H9 (cell line): Measurements from ENCODE around the gene PTPN2. TPM values are rescaled to one million over a fixed set of nuclear protein-coding genes. Genes with fewer than 3 reads are reported as not detected.

Source experiments
- DNase-seq: peaks from one replicate; pipeline ENCODE4 v3.0.0-alpha.2; 2017
- H2AFZ ChIP-seq: one replicate; pipeline ENCODE4 v1.6.1; 2013; ENCODE audit warnings: mild to moderate bottlenecking, low read length, control low read depth, moderate library complexity
- H2AK5ac ChIP-seq: 2 replicates; pipeline ENCODE4 v1.6.1; 2013; ENCODE audit warnings: low read length, control low read depth, mixed read lengths; ENCODE audit not compliant: insufficient read length
- H2BK120ac ChIP-seq: one replicate; pipeline ENCODE4 v1.6.1; 2013; ENCODE audit warnings: low read depth, mild to moderate bottlenecking, low read length, control low read depth, inconsistent platforms; ENCODE audit not compliant: poor library complexity, severe bottlenecking
- H2BK12ac ChIP-seq: 2 replicates; pipeline ENCODE4 v1.6.1; 2013; ENCODE audit warnings: low read length, control low read depth, mixed read lengths, low read depth; ENCODE audit not compliant: insufficient read length
- H2BK15ac ChIP-seq: 2 replicates; pipeline ENCODE4 v1.6.1; 2013; ENCODE audit warnings: low read depth, low read length, control low read depth
- H2BK20ac ChIP-seq: one replicate; pipeline ENCODE4 v1.6.1; 2013; ENCODE audit warnings: low read depth, mild to moderate bottlenecking, low read length, control low read depth, inconsistent platforms; ENCODE audit not compliant: poor library complexity, severe bottlenecking
- H2BK5ac ChIP-seq: 2 replicates; pipeline ENCODE4 v1.6.1; 2013; ENCODE audit warnings: low read length, control low read depth, mixed read lengths; ENCODE audit not compliant: insufficient read length
- H3K14ac ChIP-seq: 2 replicates; pipeline ENCODE4 v1.6.1; 2013; ENCODE audit warnings: low read length, control low read depth; ENCODE audit not compliant: insufficient read depth
- H3K18ac ChIP-seq: 2 replicates; pipeline ENCODE4 v1.6.1; 2013; ENCODE audit warnings: low read depth, mild to moderate bottlenecking, mixed read lengths, low read length, control low read depth; ENCODE audit not compliant: insufficient read length
- H3K23ac ChIP-seq: 2 replicates; pipeline ENCODE4 v1.6.1; 2013; ENCODE audit warnings: low read length, control low read depth, mixed read lengths, low read depth; ENCODE audit not compliant: insufficient read length
- H3K23me2 ChIP-seq: 2 replicates; pipeline ENCODE4 v1.6.1; 2013; ENCODE audit warnings: low read depth, mild to moderate bottlenecking, mixed read lengths, low read length, control low read depth; ENCODE audit not compliant: insufficient read length, poor library complexity, severe bottlenecking
- H3K27ac ChIP-seq: 2 replicates; pipeline ENCODE4 v1.5.1; 2013; ENCODE audit warnings: low read length, control low read depth, mixed read lengths, low read depth; ENCODE audit not compliant: insufficient read length
- H3K27me3 ChIP-seq: 2 replicates; pipeline ENCODE4 v1.6.1; 2013; ENCODE audit warnings: low read length, control low read depth, inconsistent platforms; ENCODE audit not compliant: insufficient read depth
- H3K4ac ChIP-seq: 2 replicates; pipeline ENCODE4 v1.6.1; 2013; ENCODE audit warnings: low read depth, mild to moderate bottlenecking, control low read depth, inconsistent platforms, low read length, moderate library complexity
- H3K4me1 ChIP-seq: 2 replicates; pipeline ENCODE4 v1.6.1; 2013; ENCODE audit warnings: low read length, control low read depth, inconsistent platforms; ENCODE audit not compliant: insufficient read depth
- H3K4me2 ChIP-seq: 2 replicates; pipeline ENCODE4 v1.6.1; 2013; ENCODE audit warnings: low read length, control low read depth, mixed read lengths; ENCODE audit not compliant: insufficient read length, insufficient read depth
- H3K56ac ChIP-seq: 2 replicates; pipeline ENCODE4 v1.6.1; 2013; ENCODE audit warnings: low read depth, mild to moderate bottlenecking, mixed read lengths, low read length, control low read depth; ENCODE audit not compliant: insufficient read length
- H3K79me1 ChIP-seq: 2 replicates; pipeline ENCODE4 v1.6.1; 2013; ENCODE audit warnings: low read depth, mild to moderate bottlenecking, moderate library complexity, low read length, control low read depth, inconsistent platforms; ENCODE audit not compliant: insufficient read depth, poor library complexity, severe bottlenecking
- H3K79me2 ChIP-seq: 2 replicates; pipeline ENCODE4 v1.6.1; 2013; ENCODE audit warnings: low read length, control low read depth, inconsistent platforms; ENCODE audit not compliant: insufficient read depth
- H3K9ac ChIP-seq: 2 replicates; pipeline ENCODE4 v1.6.1; 2013; ENCODE audit warnings: low read length, control low read depth, mixed read lengths; ENCODE audit not compliant: insufficient read length; ENCODE audit errors: extremely low read depth
- H3K9me3 ChIP-seq: one replicate; pipeline ENCODE4 v1.6.1; 2013; ENCODE audit warnings: low read depth, low read length, inconsistent platforms; ENCODE audit not compliant: control insufficient read depth
- H3T11ph ChIP-seq: one replicate; pipeline ENCODE4 v1.6.1; 2013; ENCODE audit warnings: mild to moderate bottlenecking, low read length, control low read depth, inconsistent platforms
- H4K20me1 ChIP-seq: one replicate; pipeline ENCODE4 v1.6.1; 2013; ENCODE audit not compliant: control insufficient read depth, insufficient read length, insufficient read depth
- H4K5ac ChIP-seq: 2 replicates; pipeline ENCODE4 v1.6.1; 2013; ENCODE audit warnings: low read depth, mild to moderate bottlenecking, mixed read lengths, low read length, control low read depth; ENCODE audit not compliant: insufficient read length
- H4K8ac ChIP-seq: replicated peaks from 2 replicates; pipeline ENCODE4 v1.6.1; 2013; ENCODE audit warnings: low read length, control low read depth, mixed read lengths, low read depth; ENCODE audit not compliant: insufficient read length
- H4K91ac ChIP-seq: 2 replicates; pipeline ENCODE4 v1.6.1; 2013; ENCODE audit warnings: low read depth, mild to moderate bottlenecking, moderate library complexity, mixed read lengths, low read length, control low read depth; ENCODE audit not compliant: insufficient read length
- H3K27ac Mint-ChIP-seq, 3 experiments: 2 replicates in 2 of 3; 3 replicates in 1 of 3; pipeline ENCODE4 v1.8.0; 2020 to 2021; ENCODE audit warnings: mixed read lengths in 3 of 3, mild to moderate bottlenecking in 1 of 3, moderate library complexity in 1 of 3
- H3K27me3 Mint-ChIP-seq: 2 replicates; pipeline ENCODE4 v1.8.0; 2021; ENCODE audit warnings: low read depth, mild to moderate bottlenecking, moderate library complexity, mixed read lengths
- H3K36me3 Mint-ChIP-seq, 3 experiments: 2 replicates in 2 of 3; 3 replicates in 1 of 3; pipeline ENCODE4 v1.8.0; 2020 to 2021; ENCODE audit warnings: low read depth in 3 of 3, mixed read lengths in 3 of 3; ENCODE audit not compliant: insufficient read depth in 1 of 3
- H3K4me1 Mint-ChIP-seq, 2 experiments: 2 replicates each; pipeline ENCODE4 v1.8.0; 2020; ENCODE audit warnings: mixed read lengths in 2 of 2
- H3K4me3 Mint-ChIP-seq, 2 experiments: 2 replicates in 1 of 2; 3 replicates in 1 of 2; pipeline ENCODE4 v1.8.0; 2020 to 2021; ENCODE audit warnings: mild to moderate bottlenecking in 2 of 2, mixed read lengths in 2 of 2, moderate library complexity in 1 of 2
- H3K9me3 Mint-ChIP-seq, 2 experiments: 2 replicates in 1 of 2; 3 replicates in 1 of 2; pipeline ENCODE4 v1.8.0; 2020; ENCODE audit warnings: mild to moderate bottlenecking in 2 of 2, mixed read lengths in 2 of 2, moderate library complexity in 1 of 2
- WGBS: extraction: QIAGEN DNeasy Blood & Tissue Kit; methylation state at CpG from one replicate; pipeline ENCODE4 v1.1.7; 2013; ENCODE audit warnings: missing lambda C conversion rate, low lambda C conversion rate, mixed read lengths; ENCODE audit not compliant: insufficient read length; ENCODE audit errors: extremely low coverage; 5-methylcytosine and 5-hydroxymethylcytosine counted together
- total RNA-seq: library from RNA; stranded (reverse); gene quantifications from 2 replicates; pipeline ENCODE4 v1.2.1, GENCODE V29; 2021
- TF ChIP-seq, protein P1 (sequence below): fragments of 200-600 bp; sonication (generic); conservative IDR thresholded peaks from 3 replicates; pipeline ENCODE4 v1.8.0; 2021; ENCODE audit warnings: antibody characterized with exemption, mild to moderate bottlenecking

PTPN2 gene
- total RNA-seq, 1 experiment from 2014 or later = 48.7 TPM

DNA sequence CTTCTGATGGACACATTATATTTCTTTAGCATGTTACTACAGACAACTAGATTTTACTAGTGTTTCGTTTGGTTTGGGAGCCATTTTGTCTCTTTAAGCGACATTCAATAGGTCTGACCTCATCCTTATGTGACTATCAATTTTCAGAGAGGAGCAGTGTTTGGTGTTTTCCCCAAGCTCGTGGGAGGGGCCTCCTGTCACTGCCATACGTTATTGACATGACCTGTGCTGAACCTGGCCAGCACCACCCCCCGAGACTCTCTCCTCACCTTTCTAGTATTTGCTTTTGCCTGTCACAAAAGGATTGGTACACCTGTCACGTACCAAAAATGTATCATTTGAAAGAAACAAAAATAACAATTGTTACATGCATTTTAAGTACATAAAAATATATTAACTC is 111.9 kb downstream of the PTPN2 start:
- H3K4me1 ChIP-seq = no peaks in the 10 kb centered on the region; the same call in 1 of the 2 replicates
- no peaks in the 10 kb centered on the region for H4K20me1 ChIP-seq
- H2BK20ac ChIP-seq = no peak overlapping the region
- H2BK15ac ChIP-seq = no peak overlapping the region
- H3K9me3 Mint-ChIP-seq = peaks cover 0 to 5% of the 10 kb centered on the region in 2 experiments; a peak in 1 of 5 replicates
- H3K79me1 ChIP-seq = no peaks in the 10 kb centered on the region
- H3K4me2 ChIP-seq = no peak overlapping the region
- no peak overlapping the region for H3K4ac ChIP-seq
- no CpG with 5 or more reads among the region's 6 CpGs for WGBS
- no peak overlapping the region for H3K18ac ChIP-seq
- H3K79me2 ChIP-seq = no peaks in the 10 kb centered on the region
- H4K91ac ChIP-seq = no peak overlapping the region
- no peak overlapping the region for H2BK12ac ChIP-seq
- H3K4me1 Mint-ChIP-seq = peaks cover 0 to 1% of the 10 kb centered on the region in 2 experiments; a peak in 1 of 4 replicates
- H3K23me2 ChIP-seq = no peaks in the 10 kb centered on the region
- H4K5ac ChIP-seq = no peak overlapping the region
- H2BK5ac ChIP-seq = no peak overlapping the region
- no peak overlapping the region for H4K8ac ChIP-seq
- no peak overlapping the region for H3K23ac ChIP-seq
- no peak overlapping the region for H2AFZ ChIP-seq
- no peak overlapping the region for H3K27ac Mint-ChIP-seq
- no peak for DNase-seq
- no peaks in the 10 kb centered on the region; a peak in 2 of 7 replicates for H3K36me3 Mint-ChIP-seq
- H3K27me3 Mint-ChIP-seq = no peaks in the 10 kb centered on the region
- H2AK5ac ChIP-seq = no peak overlapping the region
- no peak overlapping the region for H3T11ph ChIP-seq
- H3K14ac ChIP-seq = no peak overlapping the region
- H3K9ac ChIP-seq = no peak overlapping the region
- H3K56ac ChIP-seq = no peak overlapping the region
- TF ChIP-seq, protein P1, sequence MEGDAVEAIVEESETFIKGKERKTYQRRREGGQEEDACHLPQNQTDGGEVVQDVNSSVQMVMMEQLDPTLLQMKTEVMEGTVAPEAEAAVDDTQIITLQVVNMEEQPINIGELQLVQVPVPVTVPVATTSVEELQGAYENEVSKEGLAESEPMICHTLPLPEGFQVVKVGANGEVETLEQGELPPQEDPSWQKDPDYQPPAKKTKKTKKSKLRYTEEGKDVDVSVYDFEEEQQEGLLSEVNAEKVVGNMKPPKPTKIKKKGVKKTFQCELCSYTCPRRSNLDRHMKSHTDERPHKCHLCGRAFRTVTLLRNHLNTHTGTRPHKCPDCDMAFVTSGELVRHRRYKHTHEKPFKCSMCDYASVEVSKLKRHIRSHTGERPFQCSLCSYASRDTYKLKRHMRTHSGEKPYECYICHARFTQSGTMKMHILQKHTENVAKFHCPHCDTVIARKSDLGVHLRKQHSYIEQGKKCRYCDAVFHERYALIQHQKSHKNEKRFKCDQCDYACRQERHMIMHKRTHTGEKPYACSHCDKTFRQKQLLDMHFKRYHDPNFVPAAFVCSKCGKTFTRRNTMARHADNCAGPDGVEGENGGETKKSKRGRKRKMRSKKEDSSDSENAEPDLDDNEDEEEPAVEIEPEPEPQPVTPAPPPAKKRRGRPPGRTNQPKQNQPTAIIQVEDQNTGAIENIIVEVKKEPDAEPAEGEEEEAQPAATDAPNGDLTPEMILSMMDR = no peak
- H2BK120ac ChIP-seq = no peak overlapping the region
- no peaks in the 10 kb centered on the region for H3K27me3 ChIP-seq
- no peaks in the 10 kb centered on the region for H3K9me3 ChIP-seq
- H3K4me3 Mint-ChIP-seq = no peak overlapping the region
- no peak overlapping the region for H3K27ac ChIP-seq
